ENCODE data around the gene SPP2.

The SPP2 gene

DNA sequence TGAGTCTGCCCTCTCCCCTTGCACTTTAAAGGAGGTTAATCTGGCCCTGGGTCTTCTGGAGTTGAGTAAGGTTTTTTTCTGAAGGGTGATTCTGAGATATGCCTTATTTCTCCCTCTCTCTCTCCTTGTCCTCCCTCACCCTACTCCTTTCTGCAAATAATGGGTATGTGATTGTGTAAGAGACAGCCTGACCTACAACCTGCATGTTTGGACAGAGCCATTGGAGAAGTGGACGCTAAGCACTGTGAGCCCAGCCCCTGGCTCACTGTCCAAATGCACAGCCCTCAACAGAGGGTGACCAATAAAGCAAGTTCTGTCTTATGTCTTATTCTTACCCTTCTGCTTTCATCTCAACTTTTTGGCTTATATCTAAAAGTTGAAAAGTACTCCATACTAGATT, 71.5 kb downstream of the SPP2 start:
- Histone ChIP-seq H3K27ac (ENCODE audit: low read depth, low read length, poor library complexity, severe bottlenecking) (no peak overlapping the region), H3K9me3 (ENCODE audit: low read length) (no peaks in the 10 kb centered on the region), H3K4me3 (ENCODE audit: low read depth, low read length, poor library complexity, severe bottlenecking) (no peak overlapping the region), H3K27me3 (ENCODE audit: insufficient read depth, low read length) (no peaks in the 10 kb centered on the region), H2AFZ (ENCODE audit: low read length) (no peak overlapping the region), H3K4me2 (ENCODE audit: low read length) (no peak overlapping the region), H3K9me2 (ENCODE audit: low read depth, low read length) (no peaks in the 10 kb centered on the region), H3F3A (ENCODE audit: insufficient read depth, low read length) (no peaks in the 10 kb centered on the region), H3K36me3 (ENCODE audit: insufficient read depth, low read length) (no peaks in the 10 kb centered on the region), H3K79me2 (ENCODE audit: insufficient read depth, low read length) (no peaks in the 10 kb centered on the region), H4K20me1 (ENCODE audit: insufficient read depth, low read length) (no peaks in the 10 kb centered on the region), H3K9ac (ENCODE audit: low read length) (no peak overlapping the region), H3K4me1 (ENCODE audit: insufficient read depth, low read length, severe bottlenecking) (no peaks in the 10 kb centered on the region)
- no peak for TF ChIP-seq EZH2 (IDR thresholded peaks at IDR 0.05; ENCODE audit: borderline replicate concordance, low read length)
- TF ChIP-seq, protein P1, sequence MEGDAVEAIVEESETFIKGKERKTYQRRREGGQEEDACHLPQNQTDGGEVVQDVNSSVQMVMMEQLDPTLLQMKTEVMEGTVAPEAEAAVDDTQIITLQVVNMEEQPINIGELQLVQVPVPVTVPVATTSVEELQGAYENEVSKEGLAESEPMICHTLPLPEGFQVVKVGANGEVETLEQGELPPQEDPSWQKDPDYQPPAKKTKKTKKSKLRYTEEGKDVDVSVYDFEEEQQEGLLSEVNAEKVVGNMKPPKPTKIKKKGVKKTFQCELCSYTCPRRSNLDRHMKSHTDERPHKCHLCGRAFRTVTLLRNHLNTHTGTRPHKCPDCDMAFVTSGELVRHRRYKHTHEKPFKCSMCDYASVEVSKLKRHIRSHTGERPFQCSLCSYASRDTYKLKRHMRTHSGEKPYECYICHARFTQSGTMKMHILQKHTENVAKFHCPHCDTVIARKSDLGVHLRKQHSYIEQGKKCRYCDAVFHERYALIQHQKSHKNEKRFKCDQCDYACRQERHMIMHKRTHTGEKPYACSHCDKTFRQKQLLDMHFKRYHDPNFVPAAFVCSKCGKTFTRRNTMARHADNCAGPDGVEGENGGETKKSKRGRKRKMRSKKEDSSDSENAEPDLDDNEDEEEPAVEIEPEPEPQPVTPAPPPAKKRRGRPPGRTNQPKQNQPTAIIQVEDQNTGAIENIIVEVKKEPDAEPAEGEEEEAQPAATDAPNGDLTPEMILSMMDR (IDR thresholded peaks at IDR 0.05; ENCODE audit: low read length) = no peak

DNA sequence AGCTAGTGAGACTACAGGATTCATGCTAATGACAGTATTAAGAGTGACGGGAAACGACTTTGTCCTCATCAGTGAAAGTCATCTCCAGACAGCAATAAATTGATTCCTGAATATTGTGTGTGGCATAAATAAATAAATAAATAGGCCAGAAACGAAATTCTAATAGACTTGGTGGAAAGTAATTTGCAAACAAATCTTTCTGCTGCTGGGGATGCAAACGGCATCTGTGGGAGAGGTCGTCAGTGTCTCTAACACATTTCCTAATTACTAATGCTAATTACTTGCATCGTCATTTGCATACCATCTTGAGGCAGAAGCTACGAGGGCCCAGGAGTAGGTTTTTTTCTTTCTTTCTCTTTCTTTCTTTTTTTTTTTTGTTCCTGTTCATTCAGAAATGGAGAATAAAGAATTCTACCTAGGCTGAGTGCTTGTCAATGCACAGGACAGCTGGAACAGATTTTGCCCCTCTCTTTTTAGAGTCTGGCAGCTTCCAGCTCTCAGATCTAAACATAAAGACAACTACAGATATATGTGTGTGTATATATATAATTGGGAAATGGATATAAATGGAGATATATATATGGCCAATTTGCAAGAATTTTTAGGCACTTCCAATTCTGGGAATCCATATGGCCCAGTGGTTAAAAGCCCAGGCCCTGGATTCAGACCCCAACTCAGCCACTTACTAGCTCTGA, 75.1 kb downstream of the SPP2 start:
- Histone ChIP-seq H3K4me3 (ENCODE audit: low read depth, low read length, poor library complexity, severe bottlenecking) (no peak overlapping the region), H3K27me3 (ENCODE audit: insufficient read depth, low read length) (no peaks in the 10 kb centered on the region), H3K9me3 (ENCODE audit: low read length) (no peaks in the 10 kb centered on the region), H3K27ac (ENCODE audit: low read depth, low read length, poor library complexity, severe bottlenecking) (no peak overlapping the region), H3K79me2 (ENCODE audit: insufficient read depth, low read length) (no peaks in the 10 kb centered on the region), H4K20me1 (ENCODE audit: insufficient read depth, low read length) (no peaks in the 10 kb centered on the region), H3K36me3 (ENCODE audit: insufficient read depth, low read length) (no peaks in the 10 kb centered on the region), H3K9ac (ENCODE audit: low read length) (no peak overlapping the region), H3K4me1 (ENCODE audit: insufficient read depth, low read length, severe bottlenecking) (no peaks in the 10 kb centered on the region), H3K4me2 (ENCODE audit: low read length) (no peak overlapping the region), H3F3A (ENCODE audit: insufficient read depth, low read length) (no peaks in the 10 kb centered on the region), H2AFZ (ENCODE audit: low read length) (no peak overlapping the region), H3K9me2 (ENCODE audit: low read depth, low read length) (no peaks in the 10 kb centered on the region)
- TF ChIP-seq, protein P1 (IDR thresholded peaks at IDR 0.05; ENCODE audit: low read length) = no peak
- TF ChIP-seq EZH2 (IDR thresholded peaks at IDR 0.05; ENCODE audit: borderline replicate concordance, low read length) = no peak

DNA sequence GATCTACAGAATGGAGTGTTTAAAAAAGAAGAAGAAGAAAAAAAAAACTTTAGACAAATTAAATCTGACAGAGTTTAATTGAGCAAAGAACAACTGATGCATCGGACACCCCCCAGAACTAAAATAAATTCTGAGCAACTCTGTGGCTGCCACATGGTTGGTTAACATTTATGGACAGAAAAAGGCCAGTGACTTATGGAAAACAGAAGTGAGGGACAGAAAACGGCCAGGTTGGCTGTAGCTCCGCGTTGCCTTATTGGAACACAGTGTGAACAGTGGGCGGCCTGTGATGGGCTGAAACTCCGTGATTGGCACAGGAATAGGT, 75.6 kb downstream of the SPP2 start:
- Histone ChIP-seq H3K9me2 (ENCODE audit: low read depth, low read length) (no peaks in the 10 kb centered on the region), H3K4me3 (ENCODE audit: low read depth, low read length, poor library complexity, severe bottlenecking) (no peak overlapping the region), H3K9ac (ENCODE audit: low read length) (no peak overlapping the region), H2AFZ (ENCODE audit: low read length) (no peak overlapping the region), H3K4me2 (ENCODE audit: low read length) (no peak overlapping the region), H3K9me3 (ENCODE audit: low read length) (no peaks in the 10 kb centered on the region), H3K36me3 (ENCODE audit: insufficient read depth, low read length) (no peaks in the 10 kb centered on the region), H3K4me1 (ENCODE audit: insufficient read depth, low read length, severe bottlenecking) (no peaks in the 10 kb centered on the region), H3K27me3 (ENCODE audit: insufficient read depth, low read length) (no peaks in the 10 kb centered on the region), H3K79me2 (ENCODE audit: insufficient read depth, low read length) (no peaks in the 10 kb centered on the region), H3F3A (ENCODE audit: insufficient read depth, low read length) (no peaks in the 10 kb centered on the region), H4K20me1 (ENCODE audit: insufficient read depth, low read length) (no peaks in the 10 kb centered on the region), H3K27ac (ENCODE audit: low read depth, low read length, poor library complexity, severe bottlenecking) (no peak overlapping the region)
- TF ChIP-seq, protein P1 (IDR thresholded peaks at IDR 0.05; ENCODE audit: low read length) = no peak
- no peak for TF ChIP-seq EZH2 (IDR thresholded peaks at IDR 0.05; ENCODE audit: borderline replicate concordance, low read length)
